Testis (tissue), 3 donors: Measurements from ENCODE around the gene XYLT1. TPM values are rescaled to one million over a fixed set of nuclear protein-coding genes. Genes with fewer than 3 reads are reported as not detected.

Source experiments
- DNase-seq: peaks from one replicate; pipeline ENCODE4 v3.0.0-alpha.2; 2019
- H3K27ac ChIP-seq, 2 donors: fragments of 200-600 bp; sonication (generic); one replicate each; pipeline ENCODE4 v1.5.1; 2019
- H3K27me3 ChIP-seq: fragments of 200-600 bp; sonication (generic); one replicate; pipeline ENCODE4 v1.5.1; 2019
- H3K36me3 ChIP-seq: fragments of 200-600 bp; sonication (generic); one replicate; pipeline ENCODE4 v1.5.1; 2017; ENCODE audit warnings: low read depth; ENCODE audit errors: missing control alignments
- H3K4me1 ChIP-seq: fragments of 200-600 bp; sonication (generic); one replicate; pipeline ENCODE4 v1.5.1; 2019
- H3K4me3 ChIP-seq, 2 donors: fragments of 200-600 bp; sonication (generic); one replicate each; pipeline ENCODE4 v1.5.1; 2017 to 2019
- H3K9me3 ChIP-seq: fragments of 200-600 bp; sonication (generic); one replicate; pipeline ENCODE4 v1.5.1; 2017
- POLR2A ChIP-seq: fragments of 450-650 bp; IDR thresholded peaks from one replicate; pipeline ENCODE4 v1.6.1; 2017; ENCODE audit warnings: antibody characterized with exemption, mild to moderate bottlenecking, moderate library complexity
- WGBS, 2 donors: methylation state at CpG; one replicate each; pipeline ENCODE4 v1.1.5; 2018; 5-methylcytosine and 5-hydroxymethylcytosine counted together
- intact Hi-C: fragments of 100-400 bp; cut with DNase I; formaldehyde crosslinking; loops from one replicate; pipeline ENCODE4 v1.15.1; 2023; ENCODE audit warnings: low total_unique reads
- polyA plus RNA-seq: library from polyadenylated mRNA; stranded (reverse); fragments of 350-450 nt; fragmentation: Illumina TruSeq; extraction: RNeasy Lipid Tissue Mini Kit (QIAGEN cat#74804); gene quantifications from one replicate; pipeline ENCODE4 v1.2.3, GENCODE V29; 2014; ENCODE audit warnings: low read depth, low replicate concordance; ENCODE audit not compliant: insufficient read depth
- total RNA-seq, 2 donors: library from RNA; depleted of rRNA; stranded (reverse); fragments of >200 nt; gene quantifications; one replicate each; pipeline ENCODE4 v1.2.3, GENCODE V29; 2016
- TF ChIP-seq, protein P1 (sequence below), 3 experiments: fragments of 450-650 bp in 2 of 3; fragments of 200-600 bp in 1 of 3; sonication (generic) in 1 of 3; IDR thresholded peaks; one replicate each; pipeline ENCODE4 v1.5.1; 2016 to 2019; ENCODE audit warnings: antibody characterized with exemption in 3 of 3, mild to moderate bottlenecking in 2 of 3, moderate library complexity in 1 of 3

XYLT1 gene
- total and polyA plus RNA-seq, 3 donors from 2014 or later = 6.5 to 20.7 (median 13.6) TPM

DNA sequence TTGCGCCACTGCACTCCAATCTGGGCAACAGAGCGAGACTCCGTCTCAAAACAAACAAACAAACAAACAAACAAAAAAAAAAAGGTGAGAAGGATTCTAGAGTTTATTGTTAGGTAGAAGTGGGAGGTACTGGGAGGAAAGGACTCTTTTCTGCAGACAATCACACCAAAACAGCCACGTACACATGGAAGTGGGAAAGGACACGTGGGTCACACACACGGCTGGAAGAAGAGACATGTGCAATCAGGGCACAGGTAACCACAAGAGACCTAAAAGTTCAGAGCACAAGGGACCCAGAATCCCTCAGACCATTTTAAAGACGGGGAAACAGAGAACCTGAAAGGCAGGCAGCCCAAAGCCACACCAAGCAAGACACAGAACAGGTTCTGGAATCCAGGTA lies 20.5 kb downstream of the XYLT1 start:
- peaks cover 21% of the 10 kb centered on the region for H3K4me1 ChIP-seq

DNA sequence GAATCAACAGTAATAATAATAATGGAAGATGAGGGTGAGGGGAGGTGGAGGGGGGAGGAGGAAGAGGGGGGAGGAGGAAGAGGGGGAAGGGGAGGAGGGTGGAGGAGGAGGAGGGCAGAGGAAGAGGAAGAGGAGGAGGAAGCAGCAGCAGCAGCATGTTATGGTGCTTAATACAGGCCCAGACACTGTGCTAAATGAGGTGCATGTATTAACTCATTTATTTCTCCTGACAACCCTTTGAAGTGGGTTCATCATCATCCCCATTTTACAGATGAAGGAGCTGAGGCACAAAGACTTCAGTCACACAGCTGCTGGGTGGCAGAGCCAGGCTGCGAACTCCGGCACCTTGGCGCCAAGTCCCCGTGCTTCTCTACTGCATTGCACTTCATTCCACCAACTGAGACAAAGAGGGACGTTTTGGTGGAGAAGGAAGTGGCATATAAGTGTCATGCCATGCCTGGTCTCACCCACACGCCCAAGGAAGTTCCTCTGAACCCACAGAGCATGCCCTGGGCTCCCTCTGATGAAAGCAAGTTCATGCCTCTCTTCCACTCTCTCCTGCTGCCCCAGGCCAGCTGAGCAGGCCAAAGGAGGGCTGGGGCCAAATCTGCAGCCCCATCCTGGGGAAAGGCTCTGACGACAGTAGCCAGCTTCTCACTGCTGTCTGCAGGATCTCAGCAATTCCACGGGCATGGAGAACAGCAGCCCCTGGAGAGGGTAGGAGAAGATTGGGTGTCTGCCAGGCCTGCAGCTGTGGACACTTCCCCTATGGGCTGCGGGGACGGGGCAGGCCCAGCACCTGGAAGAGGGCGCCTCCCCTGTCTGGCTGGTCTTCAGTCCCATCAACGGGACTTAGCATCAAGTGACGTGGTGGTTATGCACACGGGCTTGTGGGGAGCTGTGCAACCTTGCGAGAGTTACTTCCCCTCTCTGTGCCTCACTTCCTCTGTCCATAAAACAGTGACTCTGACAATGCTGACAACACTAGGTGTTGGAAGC lies 21.8 kb downstream of the XYLT1 start:
- peaks cover 21% of the 10 kb centered on the region for H3K4me1 ChIP-seq
- intact Hi-C loops = no loop called here
- no peaks in the 10 kb centered on the region for H3K27me3 ChIP-seq
- no peak for DNase-seq
- no peak overlapping the region for H3K4me3 ChIP-seq
- H3K27ac ChIP-seq = peak overlapping the region in 1 of 2 donors; percentile 72
- TF ChIP-seq, protein P1, sequence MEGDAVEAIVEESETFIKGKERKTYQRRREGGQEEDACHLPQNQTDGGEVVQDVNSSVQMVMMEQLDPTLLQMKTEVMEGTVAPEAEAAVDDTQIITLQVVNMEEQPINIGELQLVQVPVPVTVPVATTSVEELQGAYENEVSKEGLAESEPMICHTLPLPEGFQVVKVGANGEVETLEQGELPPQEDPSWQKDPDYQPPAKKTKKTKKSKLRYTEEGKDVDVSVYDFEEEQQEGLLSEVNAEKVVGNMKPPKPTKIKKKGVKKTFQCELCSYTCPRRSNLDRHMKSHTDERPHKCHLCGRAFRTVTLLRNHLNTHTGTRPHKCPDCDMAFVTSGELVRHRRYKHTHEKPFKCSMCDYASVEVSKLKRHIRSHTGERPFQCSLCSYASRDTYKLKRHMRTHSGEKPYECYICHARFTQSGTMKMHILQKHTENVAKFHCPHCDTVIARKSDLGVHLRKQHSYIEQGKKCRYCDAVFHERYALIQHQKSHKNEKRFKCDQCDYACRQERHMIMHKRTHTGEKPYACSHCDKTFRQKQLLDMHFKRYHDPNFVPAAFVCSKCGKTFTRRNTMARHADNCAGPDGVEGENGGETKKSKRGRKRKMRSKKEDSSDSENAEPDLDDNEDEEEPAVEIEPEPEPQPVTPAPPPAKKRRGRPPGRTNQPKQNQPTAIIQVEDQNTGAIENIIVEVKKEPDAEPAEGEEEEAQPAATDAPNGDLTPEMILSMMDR (IDR thresholded peaks at IDR 0.05) = no peak
- 55 to 72% methylated on average over 10 to 15 of the region's 15 CpGs for WGBS, 2 donors
- no peaks in the 10 kb centered on the region for H3K9me3 ChIP-seq
- no peaks in the 10 kb centered on the region for H3K36me3 ChIP-seq

More for the DNA sequence above, 20.5 kb downstream of the XYLT1 start:
- no peaks in the 10 kb centered on the region for H3K27me3 ChIP-seq
- intact Hi-C loops = no loop called here
- H3K9me3 ChIP-seq = no peaks in the 10 kb centered on the region
- no peak overlapping the region for H3K4me3 ChIP-seq
- no peak for DNase-seq
- no peaks in the 10 kb centered on the region for H3K36me3 ChIP-seq
- TF ChIP-seq, protein P1 (IDR thresholded peaks at IDR 0.05) = no peak
- no peak for TF ChIP-seq POLR2A
- WGBS, 2 donors = 80 to 90% methylated on average over 7 of the region's 7 CpGs
- no peak overlapping the region for H3K27ac ChIP-seq

DNA sequence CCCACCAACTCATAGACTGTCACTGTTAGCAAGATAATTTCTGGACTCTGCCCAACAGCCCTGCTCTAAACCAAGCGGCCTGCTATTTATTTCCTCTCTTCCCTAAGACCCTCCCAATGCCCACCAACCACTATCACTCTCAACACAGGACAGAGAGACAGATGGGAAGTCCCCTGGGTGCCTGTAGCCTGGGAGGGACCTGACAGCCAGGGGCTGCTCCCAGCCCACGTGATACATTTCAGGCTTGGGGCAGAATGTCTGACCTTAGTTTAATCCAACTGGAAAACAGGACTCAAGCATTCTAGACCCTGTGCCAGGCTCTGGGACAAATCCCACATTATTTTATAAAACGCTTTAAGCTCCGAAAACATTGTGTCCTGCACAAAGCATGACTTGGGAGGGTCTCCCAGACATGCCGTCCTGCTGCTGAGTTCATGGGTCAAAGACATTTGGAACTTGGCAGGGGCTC lies 23.6 kb downstream of the XYLT1 start:
- TF ChIP-seq, protein P1 (IDR thresholded peaks at IDR 0.05) = no peak
- TF ChIP-seq POLR2A = no peak
- 46 to 49% methylated on average over 5 of the region's 5 CpGs for WGBS, 2 donors
- H3K27ac ChIP-seq = peak overlapping the region; percentile 42 to 74

DNA sequence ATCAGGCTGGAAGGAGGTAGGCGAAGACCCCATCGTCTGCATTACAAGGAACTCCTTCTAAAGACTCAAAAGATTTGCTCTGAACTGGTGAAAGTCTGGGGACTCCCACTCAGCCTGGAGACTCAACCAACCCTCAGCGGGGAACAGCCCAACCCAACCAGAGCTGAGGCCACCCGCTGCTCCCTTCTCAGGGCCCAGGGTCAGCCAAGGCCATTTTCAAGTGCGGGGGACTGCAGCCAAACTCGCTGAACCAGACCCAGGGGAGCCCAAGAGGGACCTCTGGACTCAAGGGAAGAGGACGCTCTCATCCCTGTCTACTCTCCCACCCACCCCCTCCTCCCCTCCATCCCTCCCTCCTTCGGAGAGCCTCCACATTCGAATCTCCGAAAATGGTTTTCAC lies 24.1 kb downstream of the XYLT1 start:
- H3K4me1 ChIP-seq = peaks cover 21% of the 10 kb centered on the region
- WGBS, 2 donors = 35 to 42% methylated on average over 10 of the region's 10 CpGs
- no peaks in the 10 kb centered on the region for H3K36me3 ChIP-seq
- H3K27me3 ChIP-seq = no peaks in the 10 kb centered on the region
- no peak overlapping the region for H3K4me3 ChIP-seq
- H3K27ac ChIP-seq = peak overlapping the region; percentile 42 to 74
- TF ChIP-seq, protein P1 (IDR thresholded peaks at IDR 0.05) = no peak
- no peak for TF ChIP-seq POLR2A
- H3K9me3 ChIP-seq = no peaks in the 10 kb centered on the region
- intact Hi-C loops = no loop called here
- peak; percentile 49 for DNase-seq

More for the DNA sequence above, 23.6 kb downstream of the XYLT1 start:
- intact Hi-C loops = no loop called here
- Histone ChIP-seq H3K4me1 (peaks cover 21% of the 10 kb centered on the region), H3K9me3 (no peaks in the 10 kb centered on the region), H3K4me3 (no peak overlapping the region), H3K27me3 (no peaks in the 10 kb centered on the region), H3K36me3 (no peaks in the 10 kb centered on the region)
- DNase-seq = peak; percentile 70
